IMR-90 (cell line): ENCODE results near the gene VMAC. TPM values are rescaled to one million over a fixed set of nuclear protein-coding genes. Genes with fewer than 3 reads are reported as not detected.

Experiments
- ATAC-seq: fragments of 200-7000 bp; cut with Tn5 transposase; 2 replicates; pipeline ENCODE4 v1.9.1; 2020; ENCODE audit warnings: low read depth, mild to moderate bottlenecking, moderate library complexity
- BruUV-seq: library from RNA; stranded (reverse); fragments of 400-500 nt; replicated peaks from 2 replicates; lab custom pipeline; 2021; lab: Mats Ljungman, UMichigan
- CTCF ChIA-PET: fragments of 300-600 bp; formaldehyde crosslinking; extraction: SDS; loops from one replicate; lab custom pipeline; 2021; ENCODE audit warnings: antibody characterized with exemption; lab: Yijun Ruan, JAX
- POLR2A ChIA-PET: fragments of 300-600 bp; sonication (Branson Sonifier 250); formaldehyde crosslinking; loops from one replicate; lab custom pipeline; 2022; ENCODE audit warnings: antibody characterized with exemption; ENCODE audit not compliant: unreplicated experiment; lab: Charles Lee
- DNase-seq: peaks from one replicate; pipeline ENCODE4 v3.0.0; 2013
- H2AFZ ChIP-seq: replicated peaks from 2 replicates; pipeline ENCODE3; 2013; ENCODE audit warnings: low read length, mild to moderate bottlenecking; ENCODE audit not compliant: poor library complexity
- H2AK5ac ChIP-seq: 2 replicates; pipeline ENCODE4 v1.6.1; 2013; ENCODE audit warnings: low read depth, low read length, inconsistent platforms
- H2AK9ac ChIP-seq: replicated peaks from 2 replicates; pipeline ENCODE3; 2013; ENCODE audit warnings: mild to moderate bottlenecking, low read depth, low read length, moderate library complexity; ENCODE audit not compliant: poor library complexity
- H2BK120ac ChIP-seq: 2 replicates; pipeline ENCODE4 v1.6.1; 2013; ENCODE audit warnings: low read depth, low read length, inconsistent platforms
- H2BK15ac ChIP-seq: 3 replicates; pipeline ENCODE4 v1.6.1; 2013; ENCODE audit warnings: low read depth, low read length, inconsistent platforms
- H2BK20ac ChIP-seq: 2 replicates; pipeline ENCODE4 v1.6.1; 2013; ENCODE audit warnings: low read depth, mild to moderate bottlenecking, inconsistent platforms, low read length, moderate library complexity
- H2BK5ac ChIP-seq: 2 replicates; pipeline ENCODE4 v1.6.1; 2013; ENCODE audit warnings: mild to moderate bottlenecking, low read depth, low read length, inconsistent platforms; ENCODE audit not compliant: poor library complexity, severe bottlenecking
- H3K14ac ChIP-seq: replicated peaks from 2 replicates; pipeline ENCODE4 v1.6.1; 2013; ENCODE audit warnings: low read depth, low read length, inconsistent platforms
- H3K18ac ChIP-seq: 2 replicates; pipeline ENCODE4 v1.6.1; 2013; ENCODE audit warnings: low read depth, low read length, control low read depth
- H3K23ac ChIP-seq: 2 replicates; pipeline ENCODE4 v1.6.1; 2013; ENCODE audit warnings: low read depth, low read length, inconsistent platforms
- H3K27ac ChIP-seq: 2 replicates; pipeline ENCODE4 v1.5.1; 2013; ENCODE audit warnings: mild to moderate bottlenecking, control low read depth, low read length; ENCODE audit not compliant: insufficient read depth
- H3K27me3 ChIP-seq: 2 replicates; pipeline ENCODE4 v1.6.1; 2013; ENCODE audit warnings: low read length; ENCODE audit not compliant: control insufficient read depth, insufficient read depth
- H3K36me3 ChIP-seq: 2 replicates; pipeline ENCODE4 v1.6.1; 2013; ENCODE audit warnings: low read length, mixed read lengths; ENCODE audit not compliant: control insufficient read depth, insufficient read depth
- H3K4ac ChIP-seq: 2 replicates; pipeline ENCODE4 v1.6.1; 2013; ENCODE audit warnings: low read depth, low read length, inconsistent platforms
- H3K4me1 ChIP-seq: 2 replicates; pipeline ENCODE4 v1.6.1; 2013; ENCODE audit warnings: low read length, mixed read lengths; ENCODE audit not compliant: control insufficient read depth, insufficient read depth
- H3K4me2 ChIP-seq: 2 replicates; pipeline ENCODE4 v1.6.1; 2013; ENCODE audit warnings: low read depth, mild to moderate bottlenecking, control low read depth, low read length, moderate library complexity
- H3K4me3 ChIP-seq: 2 replicates; pipeline ENCODE4 v1.5.1; 2013; ENCODE audit warnings: low read depth, mild to moderate bottlenecking, control low read depth, low read length, moderate library complexity; ENCODE audit not compliant: insufficient read depth
- H3K56ac ChIP-seq: 2 replicates; pipeline ENCODE4 v1.6.1; 2013; ENCODE audit warnings: low read length, inconsistent platforms; ENCODE audit not compliant: insufficient read depth; ENCODE audit errors: extremely low read depth
- H3K79me1 ChIP-seq, 2 experiments: 2 replicates each; pipeline ENCODE4 v1.6.1; 2013; ENCODE audit warnings: low read length in 2 of 2, inconsistent platforms in 1 of 2, low read depth in 1 of 2
- H3K9ac ChIP-seq: 2 replicates; pipeline ENCODE4 v1.6.1; 2013; ENCODE audit warnings: low read depth, low read length, control low read depth
- H3K9me1 ChIP-seq: 2 replicates; pipeline ENCODE4 v1.6.1; 2013; ENCODE audit warnings: low read length, inconsistent platforms; ENCODE audit not compliant: insufficient read depth
- H3K9me3 ChIP-seq: 2 replicates; pipeline ENCODE4 v1.6.1; 2013; ENCODE audit warnings: low read length; ENCODE audit not compliant: control insufficient read depth, insufficient read depth
- H4K20me1 ChIP-seq: 2 replicates; pipeline ENCODE4 v1.6.1; 2013; ENCODE audit warnings: low read length, inconsistent platforms; ENCODE audit not compliant: insufficient read depth
- H4K5ac ChIP-seq: 2 replicates; pipeline ENCODE4 v1.6.1; 2013; ENCODE audit warnings: mild to moderate bottlenecking, low read depth, low read length, control low read depth
- H4K8ac ChIP-seq, 2 experiments: 2 replicates each; pipeline ENCODE4 v1.6.1; 2013; ENCODE audit warnings: low read depth in 2 of 2, low read length in 2 of 2, control low read depth in 1 of 2, inconsistent platforms in 1 of 2
- H4K91ac ChIP-seq: 2 replicates; pipeline ENCODE4 v1.6.1; 2013; ENCODE audit warnings: low read depth, low read length, inconsistent platforms; ENCODE audit not compliant: insufficient read depth
- BHLHE40 ChIP-seq: fragments of 150-350 bp; IDR thresholded peaks from 2 replicates; pipeline ENCODE4 v1.6.1; 2016; ENCODE audit warnings: mild to moderate bottlenecking, low read depth, low read length
- CEBPB ChIP-seq: IDR thresholded peaks from 2 replicates; pipeline ENCODE4 v1.6.1; 2012; ENCODE audit warnings: low read depth, low read length, improper control_type of control experiment
- CHD1 ChIP-seq: IDR thresholded peaks from 2 replicates; pipeline ENCODE4 v1.6.1; 2012; ENCODE audit warnings: low read depth, low read length, improper control_type of control experiment
- FOS ChIP-seq: fragments of 150-350 bp; IDR thresholded peaks from 2 replicates; pipeline ENCODE4 v1.6.1; 2016; ENCODE audit warnings: low read depth, low read length
- MAFK ChIP-seq: IDR thresholded peaks from 2 replicates; pipeline ENCODE4 v1.6.1; 2012; ENCODE audit warnings: low read depth, low read length, improper control_type of control experiment
- MAZ ChIP-seq: IDR thresholded peaks from 2 replicates; pipeline ENCODE4 v1.6.1; 2012; ENCODE audit warnings: low read depth, mild to moderate bottlenecking, low read length, improper control_type of control experiment, moderate library complexity, borderline replicate concordance
- MXI1 ChIP-seq: IDR thresholded peaks from 2 replicates; pipeline ENCODE4 v1.6.1; 2012; ENCODE audit warnings: low read depth, mild to moderate bottlenecking, low read length, moderate library complexity, borderline replicate concordance
- NFE2L2 ChIP-seq: fragments of 150-350 bp; IDR thresholded peaks from 2 replicates; pipeline ENCODE4 v1.6.1; 2016; ENCODE audit warnings: low read depth, mild to moderate bottlenecking, low read length
- POLR2A ChIP-seq: IDR thresholded peaks from 2 replicates; pipeline ENCODE4 v1.6.1; 2012; ENCODE audit warnings: mild to moderate bottlenecking, low read depth, low read length
- RAD21 ChIP-seq: IDR thresholded peaks from 2 replicates; pipeline ENCODE4 v1.6.1; 2012; ENCODE audit warnings: low read length, improper control_type of control experiment
- RCOR1 ChIP-seq: IDR thresholded peaks from 2 replicates; pipeline ENCODE4 v1.6.1; 2012; ENCODE audit warnings: mild to moderate bottlenecking, low read length, improper control_type of control experiment; ENCODE audit not compliant: insufficient replicate concordance
- RFX5 ChIP-seq: IDR thresholded peaks from 2 replicates; pipeline ENCODE4 v1.8.0; 2012; ENCODE audit warnings: low read depth, mild to moderate bottlenecking, low read length, moderate library complexity
- SMC3 ChIP-seq: fragments of 150-350 bp; IDR thresholded peaks from 2 replicates; pipeline ENCODE4 v1.6.1; 2016; ENCODE audit warnings: low read depth, mild to moderate bottlenecking, antibody characterized with exemption, low read length, moderate library complexity
- WGBS, 2 experiments: methylation state at CpG; one replicate each; pipeline versions ENCODE4 v1.1.5 to v1.1.7; 2013; ENCODE audit warnings: missing lambda C conversion rate in 2 of 2; ENCODE audit not compliant: insufficient read length in 1 of 2; ENCODE audit errors: extremely low coverage in 2 of 2; 5-methylcytosine and 5-hydroxymethylcytosine counted together
- dilution Hi-C: fragments of 300-500 bp; cut with HindIII; formaldehyde crosslinking; loops from one replicate; pipeline ENCODE4 v1.14.3; 2018; ENCODE audit warnings: low sequenced_read_pairs; ENCODE audit not compliant: unreplicated experiment
- in situ Hi-C: fragments of 300-500 bp; cut with MboI; formaldehyde crosslinking; loops from 3 replicates; pipeline ENCODE4 v1.14.3; 2019; ENCODE audit warnings: low sequenced_read_pairs, inconsistent platforms, mixed read lengths
- intact Hi-C: fragments of 100-400 bp; cut with micrococcal nuclease; formaldehyde crosslinking; loops from 2 replicates; pipeline ENCODE4 v1.10.0; 2022
- polyA plus RNA-seq, 3 experiments: library from polyadenylated mRNA; depleted of rRNA; stranded (reverse); fragments of >200 nt; gene quantifications; 2 replicates each; pipeline ENCODE4 v1.2.3, GENCODE V29; 2012; ENCODE audit warnings: low replicate concordance in 1 of 3
- total RNA-seq: library from RNA; depleted of rRNA; stranded (reverse); fragments of >200 nt; gene quantifications from 2 replicates; pipeline ENCODE4 v1.2.3, GENCODE V29; 2012
- TF ChIP-seq, protein P1 (sequence below): fragments of 150-350 bp; IDR thresholded peaks from 2 replicates; pipeline ENCODE4 v1.6.1; 2016; ENCODE audit warnings: low read depth, mild to moderate bottlenecking, low read length, moderate library complexity, borderline replicate concordance
- TF ChIP-seq, protein P2 (sequence below): conservative IDR thresholded peaks from 2 replicates; pipeline ENCODE4 v1.5.1; 2012; ENCODE audit warnings: mild to moderate bottlenecking, low read depth, low read length, improper control_type of control experiment
- TF ChIP-seq, protein P3 (sequence below): fragments of 150-350 bp; IDR thresholded peaks from 2 replicates; pipeline ENCODE4 v1.6.1; 2017; ENCODE audit warnings: mild to moderate bottlenecking, antibody characterized with exemption, low read length, low read depth

The VMAC gene
- total and polyA plus RNA-seq, 2 of the 4 experiments (the other 2 are of a cell fraction): 1.4 to 3.1 TPM

DNA sequence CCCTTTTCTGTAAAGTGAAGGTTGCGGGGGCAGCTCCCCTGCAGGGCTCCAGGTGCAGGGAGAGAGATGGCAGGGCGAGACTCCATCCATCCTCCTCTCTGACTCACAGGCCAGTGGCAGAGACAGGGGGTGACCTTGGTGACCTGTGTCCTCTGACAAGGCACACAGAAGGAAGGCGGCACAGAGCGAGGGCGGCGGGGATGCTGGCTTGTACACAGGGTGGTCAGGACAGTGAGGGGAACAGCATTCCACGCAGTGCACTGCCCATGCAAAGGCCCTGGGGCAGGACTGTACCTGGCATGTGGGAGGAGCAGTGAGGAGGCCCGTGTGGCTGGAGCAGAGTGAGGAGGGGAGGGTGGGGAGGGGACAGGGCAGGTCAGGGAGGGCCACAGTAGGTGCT is 8.8 kb upstream of the VMAC start:
- Histone ChIP-seq H3K18ac (no peak overlapping the region), H2BK120ac (no peak overlapping the region), H3K56ac (no peak overlapping the region), H2AFZ (no peak overlapping the region), H3K4me3 (no peak overlapping the region), H3K23ac (no peak overlapping the region), H4K91ac (no peak overlapping the region), H3K9ac (no peak overlapping the region), H4K8ac (no peak overlapping the region), H3K27ac (no peak overlapping the region), H3K4me1 (peaks cover 8% of the 10 kb centered on the region), H3K36me3 (peaks cover 22% of the 10 kb centered on the region; the same call in 1 of the 2 replicates), H3K4ac (no peak overlapping the region), H2AK5ac (no peak overlapping the region), H2BK15ac (no peak overlapping the region), H3K79me1 (peaks cover 7 to 25% of the 10 kb centered on the region in 2 experiments; a peak in 3 of 4 replicates), H3K4me2 (no peak overlapping the region), H3K14ac (no peak overlapping the region), H3K27me3 (no peaks in the 10 kb centered on the region), H4K5ac (no peak overlapping the region), H3K9me3 (no peaks in the 10 kb centered on the region), H2BK20ac (no peak overlapping the region), H4K20me1 (peaks cover 36% of the 10 kb centered on the region), H2AK9ac (peak overlapping the region; percentile 55), H3K9me1 (no peaks in the 10 kb centered on the region), H2BK5ac (no peak overlapping the region)
- 100% methylated on average over 1 of the region's 8 CpGs; no CpG with 5 or more reads in 1 of the 2 experiments for WGBS, 2 experiments
- no TSS peak for BruUV-seq
- intact Hi-C loops: no loop called here
- in situ Hi-C loops: no loop called here
- CTCF ChIA-PET: no interaction called here
- ATAC-seq (no peak), DNase-seq (no peak)
- TF ChIP-seq CEBPB: no peak
- TF ChIP-seq RFX5: no peak
- TF ChIP-seq NFE2L2: no peak
- no peak for TF ChIP-seq MAFK
- TF ChIP-seq CHD1: no peak
- TF ChIP-seq MAZ: no peak
- TF ChIP-seq MXI1: no peak
- TF ChIP-seq RCOR1: no peak
- TF ChIP-seq, protein P1, sequence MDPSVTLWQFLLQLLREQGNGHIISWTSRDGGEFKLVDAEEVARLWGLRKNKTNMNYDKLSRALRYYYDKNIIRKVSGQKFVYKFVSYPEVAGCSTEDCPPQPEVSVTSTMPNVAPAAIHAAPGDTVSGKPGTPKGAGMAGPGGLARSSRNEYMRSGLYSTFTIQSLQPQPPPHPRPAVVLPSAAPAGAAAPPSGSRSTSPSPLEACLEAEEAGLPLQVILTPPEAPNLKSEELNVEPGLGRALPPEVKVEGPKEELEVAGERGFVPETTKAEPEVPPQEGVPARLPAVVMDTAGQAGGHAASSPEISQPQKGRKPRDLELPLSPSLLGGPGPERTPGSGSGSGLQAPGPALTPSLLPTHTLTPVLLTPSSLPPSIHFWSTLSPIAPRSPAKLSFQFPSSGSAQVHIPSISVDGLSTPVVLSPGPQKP: no peak
- no peak for TF ChIP-seq FOS
- TF ChIP-seq BHLHE40: no peak
- no peak for TF ChIP-seq SMC3
- TF ChIP-seq POLR2A: no peak
- no peak for TF ChIP-seq RAD21
- TF ChIP-seq, protein P2, sequence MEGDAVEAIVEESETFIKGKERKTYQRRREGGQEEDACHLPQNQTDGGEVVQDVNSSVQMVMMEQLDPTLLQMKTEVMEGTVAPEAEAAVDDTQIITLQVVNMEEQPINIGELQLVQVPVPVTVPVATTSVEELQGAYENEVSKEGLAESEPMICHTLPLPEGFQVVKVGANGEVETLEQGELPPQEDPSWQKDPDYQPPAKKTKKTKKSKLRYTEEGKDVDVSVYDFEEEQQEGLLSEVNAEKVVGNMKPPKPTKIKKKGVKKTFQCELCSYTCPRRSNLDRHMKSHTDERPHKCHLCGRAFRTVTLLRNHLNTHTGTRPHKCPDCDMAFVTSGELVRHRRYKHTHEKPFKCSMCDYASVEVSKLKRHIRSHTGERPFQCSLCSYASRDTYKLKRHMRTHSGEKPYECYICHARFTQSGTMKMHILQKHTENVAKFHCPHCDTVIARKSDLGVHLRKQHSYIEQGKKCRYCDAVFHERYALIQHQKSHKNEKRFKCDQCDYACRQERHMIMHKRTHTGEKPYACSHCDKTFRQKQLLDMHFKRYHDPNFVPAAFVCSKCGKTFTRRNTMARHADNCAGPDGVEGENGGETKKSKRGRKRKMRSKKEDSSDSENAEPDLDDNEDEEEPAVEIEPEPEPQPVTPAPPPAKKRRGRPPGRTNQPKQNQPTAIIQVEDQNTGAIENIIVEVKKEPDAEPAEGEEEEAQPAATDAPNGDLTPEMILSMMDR: no peak
- TF ChIP-seq, protein P3, sequence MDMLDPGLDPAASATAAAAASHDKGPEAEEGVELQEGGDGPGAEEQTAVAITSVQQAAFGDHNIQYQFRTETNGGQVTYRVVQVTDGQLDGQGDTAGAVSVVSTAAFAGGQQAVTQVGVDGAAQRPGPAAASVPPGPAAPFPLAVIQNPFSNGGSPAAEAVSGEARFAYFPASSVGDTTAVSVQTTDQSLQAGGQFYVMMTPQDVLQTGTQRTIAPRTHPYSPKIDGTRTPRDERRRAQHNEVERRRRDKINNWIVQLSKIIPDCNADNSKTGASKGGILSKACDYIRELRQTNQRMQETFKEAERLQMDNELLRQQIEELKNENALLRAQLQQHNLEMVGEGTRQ: no peak
- dilution Hi-C loops: no loop called here
- POLR2A ChIA-PET: no interaction called here
